HG03460 (cell line): Measurements from ENCODE around the gene DPF3.
"Not testable (repeated sequence)": the region's sequence is repeated elsewhere in the genome, so short reads cannot be mapped to it uniquely, and the experiment has no call there.

Experiments
- ATAC-seq: cut with Tn5 transposase; IDR thresholded peaks from one replicate; pipeline ENCODE4 v1.9.1; 2021; ENCODE audit not compliant: unreplicated experiment

Gene DPF3

DNA sequence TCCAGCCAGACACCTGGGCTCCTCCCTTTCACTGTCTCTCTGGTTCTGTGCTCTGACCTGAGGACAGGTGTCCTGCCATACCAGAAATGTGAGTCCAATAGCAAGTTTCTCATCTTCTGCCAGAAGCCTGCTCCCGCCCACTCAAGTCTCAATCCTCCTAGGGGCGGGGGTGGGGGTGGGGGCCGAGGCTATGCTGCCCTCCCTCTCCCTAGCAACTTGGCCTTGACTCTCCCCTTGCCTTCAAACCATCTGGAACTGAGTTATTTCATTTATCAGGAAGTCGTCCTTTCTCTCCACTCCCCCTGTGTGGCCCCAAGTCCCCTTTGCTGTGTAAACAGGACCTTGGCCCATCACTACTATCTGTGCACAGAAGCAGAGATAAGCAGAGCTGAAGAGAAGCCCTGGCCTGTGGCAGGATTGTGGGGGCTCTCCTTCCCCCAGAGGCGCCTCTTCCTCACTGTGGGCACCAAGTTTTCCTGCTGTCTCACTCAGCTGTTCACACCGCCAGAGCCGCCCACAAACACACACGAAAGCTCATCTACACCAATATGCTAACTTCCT, 117.1 kb downstream of the DPF3 start:
- no peak for ATAC-seq

DNA sequence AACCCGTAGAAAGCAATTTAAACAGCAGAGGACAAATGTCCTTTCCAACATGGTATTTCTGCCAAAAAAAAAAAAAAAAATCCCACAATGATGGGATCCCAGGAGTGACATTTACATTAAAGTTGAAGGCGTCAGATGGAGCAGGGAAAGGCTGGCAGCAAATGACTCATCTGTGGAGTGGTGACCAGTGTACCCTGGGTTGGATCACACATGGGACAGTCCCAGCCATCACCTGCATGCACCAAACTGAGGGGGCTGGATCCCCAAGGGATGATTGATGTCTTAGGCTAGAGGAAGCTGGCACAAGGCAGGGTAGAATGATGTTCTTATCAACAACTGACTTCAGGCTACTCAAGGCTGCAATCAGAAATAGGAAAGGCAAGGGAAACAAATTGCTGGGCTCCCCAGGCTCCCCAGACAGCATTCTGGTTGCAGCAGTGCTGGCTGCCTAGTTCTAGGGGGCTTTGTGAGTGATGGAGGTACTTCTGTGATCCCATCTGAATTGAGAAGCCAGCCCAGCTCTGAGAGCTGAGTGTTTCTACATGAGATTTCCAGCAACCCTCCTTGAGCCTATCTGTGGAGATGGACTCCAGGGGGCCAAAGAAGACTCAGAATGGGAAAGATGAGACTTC, 117.9 kb downstream of the DPF3 start:
- no peak for ATAC-seq

DNA sequence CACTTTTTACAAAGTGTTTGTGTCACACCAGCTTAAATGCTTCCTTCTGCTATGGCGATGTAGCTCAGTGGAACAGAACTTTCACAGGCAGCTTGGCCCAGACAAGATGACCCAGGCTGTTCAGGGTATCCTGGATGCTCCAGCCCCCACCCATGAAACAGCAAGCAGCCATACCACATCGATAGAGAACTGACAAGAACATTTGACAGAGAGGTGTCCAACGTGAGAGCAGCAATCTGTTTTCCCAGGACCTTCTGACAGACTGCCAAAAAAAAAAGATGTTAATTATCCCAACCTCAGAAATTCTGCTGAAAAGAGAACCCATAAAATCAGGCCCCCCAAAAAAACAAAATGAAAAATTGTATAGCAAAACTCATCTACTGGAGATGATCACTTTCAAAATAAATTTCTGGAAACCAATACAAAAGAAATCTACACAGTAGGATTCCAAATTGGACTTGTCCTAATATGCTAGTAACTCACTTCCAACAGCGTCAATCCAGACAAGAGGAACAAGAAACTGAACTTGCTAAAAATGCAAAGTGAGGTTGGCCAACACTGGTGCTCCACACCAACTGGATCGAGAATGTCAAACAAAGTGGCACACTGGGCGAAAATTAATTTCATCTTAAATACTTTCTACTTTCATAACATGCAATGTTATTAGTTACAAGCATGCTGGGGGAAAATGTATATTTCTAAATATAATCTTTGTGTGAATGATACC, 118.8 kb downstream of the DPF3 start:
- no peak for ATAC-seq

DNA sequence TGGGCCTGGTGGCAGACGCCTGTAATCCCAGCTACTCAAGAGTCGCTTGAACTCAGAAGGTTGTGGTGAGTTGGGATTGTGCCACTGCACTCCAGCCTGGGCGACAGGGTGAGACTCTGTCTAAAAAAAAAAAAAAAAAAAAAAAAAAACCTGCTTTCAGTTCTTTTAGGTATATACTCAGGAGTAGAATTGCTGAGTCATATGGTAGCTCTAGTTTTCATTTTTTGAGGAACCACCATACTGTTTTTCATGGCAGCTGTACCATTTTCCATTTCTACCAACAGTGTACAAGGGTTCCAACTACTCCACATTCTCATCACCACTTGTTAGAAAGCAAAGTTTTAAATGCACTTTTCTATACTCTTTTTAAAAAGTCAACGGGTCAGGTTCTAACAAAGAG, 119.8 kb downstream of the DPF3 start:
- no peak for ATAC-seq

GRCh38 chr14:72771561-72771960, 122.3 kb downstream of the DPF3 start:
- no peak for ATAC-seq

- no peak for ATAC-seq
Measured at GRCh38 chr14:72766296-72766695, 127.6 kb downstream of the DPF3 start.

GRCh38 chr14:72763892-72764291, 130.0 kb downstream of the DPF3 start:
- ATAC-seq, result no peak

DNA sequence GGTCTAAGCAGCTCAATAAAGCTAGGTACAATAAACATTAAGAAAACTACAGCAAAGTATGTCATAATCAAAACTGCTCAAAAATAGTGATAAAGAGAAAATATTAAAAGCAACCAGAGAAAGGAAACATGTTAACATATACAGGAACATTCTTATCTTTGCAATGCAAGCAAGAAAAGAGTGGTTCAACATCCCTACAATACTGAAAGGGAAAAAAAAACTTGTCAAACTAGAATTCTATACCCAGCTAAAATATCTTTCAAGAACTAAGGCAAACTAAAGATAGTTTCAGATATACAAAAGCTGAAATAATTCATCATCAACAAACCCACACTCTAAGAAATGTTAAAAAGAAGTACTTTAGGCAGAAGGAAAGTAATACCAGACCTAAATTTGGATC, 134.2 kb downstream of the DPF3 start:
- no peak for ATAC-seq

GRCh38 chr14:72758993-72759392, 134.9 kb downstream of the DPF3 start:
- no peak for ATAC-seq

DNA sequence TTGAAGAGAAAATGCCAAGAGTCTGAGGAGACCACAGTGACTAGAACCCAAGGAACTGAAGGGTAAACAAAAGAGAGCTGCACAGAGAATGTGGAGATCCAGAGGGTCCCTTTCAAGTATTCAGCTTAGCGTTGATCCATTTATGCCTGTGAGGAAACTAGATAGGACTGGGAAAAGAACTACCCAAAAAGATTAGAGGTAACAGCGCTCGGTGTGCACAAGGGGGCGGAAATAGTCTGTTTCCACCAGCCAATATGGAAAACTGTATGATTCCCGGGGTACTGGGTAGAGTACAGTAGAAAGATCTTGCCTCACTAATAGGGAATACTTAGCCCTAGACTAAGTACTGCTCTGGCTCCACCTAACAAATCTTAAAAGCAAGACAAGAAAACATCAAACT, 135.5 kb downstream of the DPF3 start:
- ATAC-seq, result no peak

- ATAC-seq, result no peak
Measured at GRCh38 chr14:72756967-72757366, 136.9 kb downstream of the DPF3 start.

- ATAC-seq, result no peak
Measured at GRCh38 chr14:72755766-72756165, 138.1 kb downstream of the DPF3 start.

- no peak for ATAC-seq
Measured at GRCh38 chr14:72754949-72755348, 139.0 kb downstream of the DPF3 start.

GRCh38 chr14:72753879-72754400, 140.0 kb downstream of the DPF3 start:
- no peak for ATAC-seq

GRCh38 chr14:72753044-72753710, 140.7 kb downstream of the DPF3 start:
- no peak for ATAC-seq

DNA sequence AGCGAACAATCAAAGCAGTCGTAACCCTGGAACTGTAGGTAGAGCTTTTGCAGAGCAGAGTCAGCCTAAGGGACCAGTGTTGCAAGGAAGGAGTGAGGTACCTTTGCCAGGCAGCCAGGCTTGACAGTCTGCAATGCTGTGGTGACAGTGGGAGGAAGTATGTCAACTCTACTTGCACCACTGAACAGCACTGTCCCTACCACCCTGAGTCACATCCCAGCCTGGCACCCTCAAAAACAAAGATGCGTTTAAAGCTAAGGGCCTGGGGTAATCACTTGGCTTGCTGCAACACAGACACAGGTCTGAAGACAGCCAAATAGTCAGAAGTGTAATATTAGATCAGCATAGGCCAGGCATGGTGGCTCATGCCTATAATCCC, 141.9 kb downstream of the DPF3 start:
- no peak for ATAC-seq

DNA sequence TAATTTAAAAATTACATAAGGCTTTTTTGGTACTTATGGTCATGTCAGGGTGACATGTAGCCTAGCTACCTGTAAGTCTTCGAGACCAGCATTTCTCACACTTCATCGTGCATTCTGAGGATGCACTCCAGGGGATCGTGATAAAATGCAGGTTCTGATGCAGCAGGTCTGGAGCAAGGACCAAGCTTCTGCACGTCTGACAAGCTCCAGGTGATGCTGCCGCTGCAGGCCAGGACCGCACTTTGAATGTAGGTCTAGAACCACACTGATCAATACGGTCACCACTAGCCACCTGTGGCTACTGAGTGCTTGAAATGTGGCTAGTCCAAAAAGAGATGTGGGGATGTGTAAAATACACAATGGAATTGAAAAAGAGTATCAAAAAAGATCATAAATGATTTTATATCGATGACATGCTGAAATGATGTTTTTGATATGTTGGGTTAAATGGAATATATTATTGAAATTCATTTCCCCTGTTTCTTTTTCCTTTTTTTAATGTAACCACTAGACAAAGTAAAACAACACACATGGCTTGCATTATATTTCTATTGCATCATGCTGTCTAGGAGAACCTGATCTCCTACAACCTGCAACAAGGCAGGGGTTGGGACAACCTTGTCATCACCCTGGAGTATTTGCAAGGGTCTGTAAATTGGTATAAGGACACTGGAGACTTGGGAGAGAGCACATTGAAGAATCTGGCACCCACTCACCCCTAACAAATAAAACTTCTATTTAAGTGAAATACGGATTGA, 142.4 kb downstream of the DPF3 start:
- ATAC-seq, result no peak

GRCh38 chr14:72748921-72749320, 145.0 kb downstream of the DPF3 start:
- ATAC-seq, result not testable (repeated sequence)

- ATAC-seq, result no peak
Measured at GRCh38 chr14:72747652-72748051, 146.2 kb downstream of the DPF3 start.

- no peak for ATAC-seq
Measured at GRCh38 chr14:72745991-72746980, 147.6 kb downstream of the DPF3 start.
